HepG2 (cell line): ENCODE data around the gene MPIG6B. TPM values are rescaled to one million over a fixed set of nuclear protein-coding genes. Genes with fewer than 3 reads are reported as not detected.

ENCODE experiments used
- BRD4 ChIP-seq: sonication (generic); formaldehyde crosslinking; IDR thresholded peaks from 2 replicates; pipeline ENCODE4 v1.4.0; 2020; ENCODE audit warnings: missing genetic modification reagents
- CEBPG ChIP-seq: IDR thresholded peaks from 2 replicates; pipeline ENCODE4 v1.6.1; 2016
- ETV5 ChIP-seq: IDR thresholded peaks from 2 replicates; pipeline ENCODE4 v1.6.1; 2018; ENCODE audit warnings: missing biosample characterization, missing genetic modification reagents, inconsistent platforms, borderline replicate concordance
- FOXA3 ChIP-seq: IDR thresholded peaks from 2 replicates; pipeline ENCODE4 v1.6.1; 2016; ENCODE audit warnings: missing genetic modification reagents, missing compliant biosample characterization
- GPBP1L1 ChIP-seq: sonication (generic); formaldehyde crosslinking; IDR thresholded peaks from 2 replicates; pipeline ENCODE4 v1.5.0; 2020; ENCODE audit warnings: mild to moderate bottlenecking, missing genetic modification reagents
- HNRNPLL ChIP-seq: fragments of 200-400 bp; formaldehyde crosslinking; IDR thresholded peaks from 2 replicates; pipeline ENCODE4 v1.6.1; 2017; ENCODE audit warnings: mild to moderate bottlenecking, low read depth, low read length; ENCODE audit not compliant: poor library complexity, severe bottlenecking
- IRX3 ChIP-seq: sonication (generic); formaldehyde crosslinking; IDR thresholded peaks from 2 replicates; pipeline ENCODE4 v1.8.1; 2023; ENCODE audit warnings: mild to moderate bottlenecking, low read depth, missing genetic modification reagents, borderline replicate concordance
- MYNN ChIP-seq: sonication (generic); formaldehyde crosslinking; IDR thresholded peaks from 2 replicates; pipeline ENCODE4 v1.4.0; 2020; ENCODE audit warnings: mild to moderate bottlenecking, low read depth, missing genetic modification reagents
- PITX1 ChIP-seq: sonication (generic); formaldehyde crosslinking; IDR thresholded peaks from 2 replicates; pipeline ENCODE4 v1.5.1; 2020; ENCODE audit warnings: mild to moderate bottlenecking, missing genetic modification reagents
- SMAD1 ChIP-seq: sonication (generic); formaldehyde crosslinking; IDR thresholded peaks from 2 replicates; pipeline ENCODE4 v1.4.0; 2020; ENCODE audit warnings: missing genetic modification reagents, low read depth, mild to moderate bottlenecking, borderline replicate concordance
- SMC3 ChIP-seq: IDR thresholded peaks from 2 replicates; pipeline ENCODE4 v1.6.1; 2011; ENCODE audit warnings: low read length, improper control_type of control experiment
- SP4 ChIP-seq: sonication (generic); formaldehyde crosslinking; IDR thresholded peaks from 2 replicates; pipeline ENCODE4 v1.8.1; 2023; ENCODE audit warnings: mild to moderate bottlenecking, missing genetic modification reagents
- SRSF9 ChIP-seq: fragments of 200-400 bp; formaldehyde crosslinking; IDR thresholded peaks from 2 replicates; pipeline ENCODE4 v1.6.1; 2018; ENCODE audit warnings: borderline replicate concordance, mild to moderate bottlenecking, low read depth, low read length; ENCODE audit not compliant: insufficient read depth, poor library complexity, severe bottlenecking
- TFDP1 ChIP-seq: IDR thresholded peaks from 2 replicates; pipeline ENCODE4 v1.6.1; 2016; ENCODE audit warnings: missing compliant biosample characterization, missing genetic modification reagents, borderline replicate concordance
- WIZ ChIP-seq: sonication (generic); formaldehyde crosslinking; IDR thresholded peaks from 2 replicates; pipeline ENCODE4 v1.5.1; 2020; ENCODE audit warnings: mild to moderate bottlenecking, missing genetic modification reagents
- XRCC5 ChIP-seq: fragments of 200-400 bp; formaldehyde crosslinking; optimal IDR thresholded peaks from 2 replicates; pipeline ENCODE3; 2017; ENCODE audit warnings: mild to moderate bottlenecking, low read length
- ZBTB34 ChIP-seq: sonication (generic); formaldehyde crosslinking; IDR thresholded peaks from 2 replicates; pipeline ENCODE4 v1.8.0; 2022; ENCODE audit warnings: mild to moderate bottlenecking, missing genetic modification reagents
- ZBTB46 ChIP-seq: sonication (generic); formaldehyde crosslinking; IDR thresholded peaks from 2 replicates; pipeline ENCODE4 v1.4.0; 2020; ENCODE audit warnings: mild to moderate bottlenecking, missing genetic modification reagents, borderline replicate concordance
- ZFP1 ChIP-seq: IDR thresholded peaks from 2 replicates; pipeline ENCODE4 v1.6.1; 2016
- ZNF276 ChIP-seq: sonication (generic); formaldehyde crosslinking; IDR thresholded peaks from 2 replicates; pipeline ENCODE4 v1.4.0; 2020; ENCODE audit warnings: mild to moderate bottlenecking, low read depth, missing genetic modification reagents
- ZNF382 ChIP-seq: sonication (generic); formaldehyde crosslinking; IDR thresholded peaks from 2 replicates; pipeline ENCODE4 v1.5.0; 2020; ENCODE audit warnings: missing genetic modification reagents, mild to moderate bottlenecking, borderline replicate concordance
- ZNF75D ChIP-seq: sonication (generic); formaldehyde crosslinking; IDR thresholded peaks from 2 replicates; pipeline ENCODE4 v1.8.1; 2023; ENCODE audit warnings: missing genetic modification reagents, mild to moderate bottlenecking, borderline replicate concordance
- polyA plus RNA-seq, 8 experiments: library from polyadenylated mRNA; depleted of rRNA in 3 of 8; stranded (reverse) in 7 of 8; unstranded in 1 of 8; fragments of >200 nt; fragmentation: Illumina TruSeq in 4 of 8; extraction: Trizol in 4 of 8; gene quantifications; 2 replicates each; pipeline versions ENCODE4 v1.2.1 to v1.2.3, GENCODE V29; 2011 to 2016; ENCODE audit warnings: low read depth in 4 of 8, missing spikeins in 1 of 8, mixed read lengths in 1 of 8; ENCODE audit not compliant: insufficient read depth in 1 of 8
- total RNA-seq, 5 experiments: library from RNA; depleted of rRNA; stranded (reverse); fragments of >200 nt; fragmentation: Illumina TruSeq; extraction: Trizol; gene quantifications; 2 replicates each; pipeline ENCODE4 v1.2.3, GENCODE V29; 2016; ENCODE audit warnings: low read depth in 1 of 5

Gene MPIG6B
- total and polyA plus RNA-seq, 2 of the 13 experiments (the other 11 are each of a cell fraction or from before 2014, with no cell fraction given) = not detected

GRCh38 chr6:31717499-31718222 is 5.5 kb upstream of the MPIG6B start (continued):
- TF ChIP-seq ZBTB46 (CRISPR knock-in tag) = no peak
- TF ChIP-seq SMC3 = peak; percentile 34; the same call in 1 of the 2 replicates
- TF ChIP-seq ZFP1 (CRISPR knock-in tag) = 0 out of 2 replicates have a peak, but pooled peaks have one; percentile 37
- no peak for TF ChIP-seq ZNF276
- TF ChIP-seq ZBTB34 (CRISPR knock-in tag) = 0 out of 2 replicates have a peak, but pooled peaks have one; percentile 29
- no peak for TF ChIP-seq BRD4 (CRISPR knock-in tag)
- TF ChIP-seq SMAD1 (CRISPR knock-in tag) = no peak
- TF ChIP-seq XRCC5 = peak; percentile 99
- peak; percentile 37; the same call in 1 of the 2 replicates for TF ChIP-seq TFDP1 (CRISPR knock-in tag)
- 0 out of 2 replicates have a peak, but pooled peaks have one; percentile 85 for TF ChIP-seq MYNN (CRISPR knock-in tag)
- 0 out of 2 replicates have a peak, but pooled peaks have one; percentile 16 for TF ChIP-seq FOXA3 (CRISPR knock-in tag)
- TF ChIP-seq SP4 (CRISPR knock-in tag) = no peak
- TF ChIP-seq ZNF382 = no peak
- no peak for TF ChIP-seq SRSF9
- TF ChIP-seq HNRNPLL = peak; percentile 27
- TF ChIP-seq GPBP1L1 (CRISPR knock-in tag) = no peak
- no peak for TF ChIP-seq ZNF75D (CRISPR knock-in tag)
- peak; percentile 37; the same call in 1 of the 2 replicates for TF ChIP-seq CEBPG
- TF ChIP-seq ETV5 (CRISPR knock-in tag) = no peak; the same call in 1 of the 2 replicates
- no peak for TF ChIP-seq WIZ
- no peak for TF ChIP-seq PITX1
- TF ChIP-seq IRX3 = no peak
